ENCODE measurements around the gene TBCB. TPM values are rescaled to one million over a fixed set of nuclear protein-coding genes. Genes with fewer than 3 reads are reported as not detected.

TBCB gene
- polyA plus RNA-seq, 2 of the 4 experiments (the other 2 are of a cell fraction) = 395 to 397 TPM

- Histone ChIP-seq H3K4me1 (0 out of 3 replicates have a peak, but pooled peaks cover 5% of the 10 kb centered on the region), H3K4me3 (no peak overlapping the region), H3K4me2 (no peak overlapping the region), H3K27ac (no peak overlapping the region), H3K9me3 (no peaks in the 10 kb centered on the region)
- no peak for DNase-seq (ENCODE audit: low read depth in 1 of 2, low spot score in 1 of 2)
- POLR2A ChIA-PET = no interaction called here
- 96% methylated on average over 3 of the region's 3 CpGs for WGBS (ENCODE audit: missing lambda C conversion rate)
- CTCF ChIA-PET = interaction anchor here (1.1 to 2.3 kb wide), 5 partner anchors 11 to 482 kb away, joined by 3 to 8 read pairs (median 5); no protein-coding TSS in a partner anchor
- TF ChIP-seq FOSL2 (IDR thresholded peaks at IDR 0.05) (no peak), FOSL2 (CRISPR knock-in tag; IDR thresholded peaks at IDR 0.05) (no peak), RARB (CRISPR knock-in tag; IDR thresholded peaks at IDR 0.05) (no peak), POLR2A (IDR thresholded peaks at IDR 0.05; ENCODE audit: low read length) (no peak), FOSB (CRISPR knock-in tag; IDR thresholded peaks at IDR 0.05) (no peak), MAFK (IDR thresholded peaks at IDR 0.05; ENCODE audit: partially characterized antibody) (no peak), CTCF (IDR thresholded peaks at IDR 0.05) (no peak), BHLHE40 (IDR thresholded peaks at IDR 0.05; ENCODE audit: low read depth, low read length) (no peak), HOXB5 (CRISPR knock-in tag; IDR thresholded peaks at IDR 0.05) (no peak), HMGXB4 (CRISPR knock-in tag; IDR thresholded peaks at IDR 0.05; ENCODE audit: borderline replicate concordance) (no peak), CEBPB (IDR thresholded peaks at IDR 0.05) (no peak), E2F6 (IDR thresholded peaks at IDR 0.05; ENCODE audit: borderline replicate concordance, low read depth) (no peak)
- peak; percentile 95 for FAIRE-seq
- no peak for ATAC-seq
These were observed 33.9 kb upstream of the TBCB start for GRCh38 chr19:36081385-36081784.

- no peak for ATAC-seq
- TF ChIP-seq EHMT2 (IDR thresholded peaks at IDR 0.05; ENCODE audit: low read depth) (no peak), RAD21 (conservative IDR thresholded peaks at IDR 0.05 in 1 of 2, IDR thresholded peaks at IDR 0.05 in 1 of 2) (no peak), ZC3H11A (IDR thresholded peaks at IDR 0.05) (no peak), MAZ (IDR thresholded peaks at IDR 0.05; ENCODE audit: borderline replicate concordance, low read depth, low read length) (no peak), EHF (CRISPR knock-in tag; IDR thresholded peaks at IDR 0.05) (no peak), FOSB (CRISPR knock-in tag; IDR thresholded peaks at IDR 0.05) (no peak), REST (IDR thresholded peaks at IDR 0.05) (no peak), USF2 (IDR thresholded peaks at IDR 0.05) (no peak), ATOH8 (CRISPR knock-in tag; IDR thresholded peaks at IDR 0.05; ENCODE audit: low read depth) (no peak), RARB (CRISPR knock-in tag; IDR thresholded peaks at IDR 0.05) (no peak), ZFP36 (IDR thresholded peaks at IDR 0.05; ENCODE audit: borderline replicate concordance, partially characterized antibody) (no peak)
These were observed 33.4 kb upstream of the TBCB start for GRCh38 chr19:36081894-36082293.

More at GRCh38 chr19:36081894-36082293, 33.4 kb upstream of the TBCB start:
- 0 out of 3 replicates have a peak, but pooled peaks cover 5% of the 10 kb centered on the region for H3K4me1 ChIP-seq
- no peak for DNase-seq (ENCODE audit: low read depth in 1 of 2, low spot score in 1 of 2)
- no peak overlapping the region for H3K27ac ChIP-seq
- WGBS (ENCODE audit: missing lambda C conversion rate) = 83% methylated on average over 7 of the region's 7 CpGs
- no peak for FAIRE-seq
- CTCF ChIA-PET = interaction anchor here (0.5 to 2.3 kb wide), 6 partner anchors 8 to 481 kb away, joined by 3 to 8 read pairs (median 4); no protein-coding TSS in a partner anchor
- no peak overlapping the region for H3K4me3 ChIP-seq
- POLR2A ChIA-PET = interaction anchor here (0.7 kb wide), 1 partner anchor 33 kb away, joined by 3 read pairs; the partner anchor contains the start of gene POLR2I
- H3K4me2 ChIP-seq = no peak overlapping the region
- no peaks in the 10 kb centered on the region for H3K9me3 ChIP-seq

All from A549 (cell line).